Measurements from ENCODE around the gene HIPK2.

GRCh38 chr7:139540203-139540602, 237.6 kb downstream of the HIPK2 start:
- TF ChIP-seq RELB (IDR thresholded peaks at IDR 0.05; ENCODE audit: low read depth): no peak
- TF ChIP-seq MYB (IDR thresholded peaks at IDR 0.05; ENCODE audit: borderline replicate concordance, low read depth, low read length): no peak
- no peak for TF ChIP-seq NFYB (IDR thresholded peaks at IDR 0.05; ENCODE audit: insufficient read depth, low read depth, low read length)
- TF ChIP-seq CTCF (IDR thresholded peaks at IDR 0.05 in 2 of 3, conservative IDR thresholded peaks at IDR 0.05 in 1 of 3; ENCODE audit: control insufficient read depth in 2 of 3, extremely low read depth in 1 of 3, insufficient read depth in 1 of 3, low read depth in 3 of 3, low read length in 3 of 3): no peak
- no peak for TF ChIP-seq EZH2 (IDR thresholded peaks at IDR 0.05; ENCODE audit: borderline replicate concordance, control insufficient read depth, low read depth, low read length)

All from GM12878 (cell line).